B cell (primary cell): ENCODE measurements around the gene CTNNA3. TPM values are rescaled to one million over a fixed set of nuclear protein-coding genes. Genes with fewer than 3 reads are reported as not detected.

ENCODE experiments used
- ATAC-seq: fragments of 200-7000 bp; cut with Tn5 transposase; one replicate; pipeline ENCODE4 v1.10.0; 2021; ENCODE audit warnings: low read depth, mild to moderate bottlenecking, moderate number of reproducible peaks, moderate library complexity
- CTCF ChIA-PET: fragments of 350-600 bp; sonication (Branson Sonifier 250); formaldehyde crosslinking; loops from one replicate; lab custom pipeline; 2021; ENCODE audit warnings: antibody characterized with exemption, inconsistent platforms; lab: Charles Lee
- POLR2A ChIA-PET: fragments of 350-600 bp; sonication (Branson Sonifier 250); formaldehyde crosslinking; loops from one replicate; lab custom pipeline; 2021; ENCODE audit warnings: antibody characterized with exemption; lab: Charles Lee
- DNase-seq: peaks from one replicate; pipeline ENCODE4 v3.0.0; 2013
- H2AFZ ChIP-seq: 2 replicates; pipeline ENCODE4 v1.6.1; 2012; ENCODE audit warnings: mild to moderate bottlenecking, low read depth, low read length; ENCODE audit not compliant: insufficient read depth, poor library complexity, severe bottlenecking
- H3K27ac ChIP-seq, 2 donors: 1 replicate in 1 of 2; 2 replicates in 1 of 2; pipeline ENCODE4 v1.5.1; 2012 to 2013; ENCODE audit warnings: low read length in 2 of 2, mild to moderate bottlenecking in 2 of 2, moderate library complexity in 1 of 2
- H3K27me3 ChIP-seq, 4 experiments: fragments of 200-600 bp in 1 of 4; sonication (generic) in 1 of 4; replicated peaks in 1 of 4; 1 replicate in 2 of 4; 2 replicates in 2 of 4; pipeline versions ENCODE4 v1.6.1 to v1.7.0; 2013 to 2016; ENCODE audit warnings: low read length in 3 of 4, mild to moderate bottlenecking in 2 of 4, mixed read lengths in 1 of 4, moderate library complexity in 1 of 4; ENCODE audit not compliant: insufficient read depth in 4 of 4, control insufficient read depth in 3 of 4; ENCODE audit errors: control extremely low read depth in 1 of 4
- H3K36me3 ChIP-seq, 2 experiments: replicated peaks in 1 of 2; 1 replicate in 1 of 2; 2 replicates in 1 of 2; pipeline versions ENCODE4 v1.6.1 to v1.7.1; 2013; ENCODE audit warnings: low read length in 1 of 2; ENCODE audit not compliant: insufficient read depth in 2 of 2, control insufficient read depth in 1 of 2; ENCODE audit errors: control extremely low read depth in 1 of 2, extremely low read depth in 1 of 2
- H3K4me1 ChIP-seq, 2 donors: fragments of 200-600 bp in 1 of 2; sonication (generic) in 1 of 2; 1 replicate in 1 of 2; 2 replicates in 1 of 2; pipeline versions ENCODE4 v1.5.1 to v1.6.1; 2013 to 2017; ENCODE audit warnings: low read length in 2 of 2; ENCODE audit not compliant: control insufficient read depth in 2 of 2, insufficient read depth in 2 of 2
- H3K4me2 ChIP-seq: replicated peaks from 2 replicates; pipeline ENCODE3; 2012; ENCODE audit warnings: mild to moderate bottlenecking, low read depth, low read length; ENCODE audit not compliant: poor library complexity, severe bottlenecking
- H3K4me3 ChIP-seq, 5 experiments: fragments of 200-600 bp in 1 of 5; sonication (generic) in 1 of 5; 1 replicate in 3 of 5; 2 replicates in 2 of 5; pipeline versions ENCODE4 v1.5.1 to v1.7.0; 2011 to 2016; ENCODE audit warnings: low read length in 4 of 5, mild to moderate bottlenecking in 4 of 5, low read depth in 2 of 5, control low read depth in 1 of 5, moderate library complexity in 1 of 5; ENCODE audit not compliant: insufficient read depth in 1 of 5; ENCODE audit errors: control extremely low read depth in 1 of 5, extremely low read depth in 1 of 5
- H3K79me2 ChIP-seq: fragments of 200-600 bp; sonication (generic); one replicate; pipeline ENCODE4 v1.6.0; 2016; ENCODE audit warnings: low read length; ENCODE audit not compliant: control insufficient read depth, insufficient read depth
- H3K9ac ChIP-seq: fragments of 200-600 bp; sonication (generic); 2 replicates; pipeline ENCODE4 v1.6.1; 2017; ENCODE audit warnings: mild to moderate bottlenecking, low read length, moderate library complexity
- H3K9me3 ChIP-seq, 3 donors: one replicate each; pipeline versions ENCODE4 v1.6.1 to v1.7.1; 2013; ENCODE audit warnings: low read length in 2 of 3; ENCODE audit not compliant: control insufficient read depth in 2 of 3, insufficient read depth in 1 of 3; ENCODE audit errors: control extremely low read depth in 1 of 3
- H4K20me1 ChIP-seq: 2 replicates; pipeline ENCODE4 v1.6.0; 2012; ENCODE audit warnings: mild to moderate bottlenecking, low read length; ENCODE audit not compliant: insufficient read depth, control insufficient read depth, poor library complexity, severe bottlenecking
- H3K27ac Mint-ChIP-seq: one replicate; pipeline ENCODE4 v1.8.0; 2021; ENCODE audit warnings: mixed read lengths
- H3K27me3 Mint-ChIP-seq: one replicate; pipeline ENCODE4 v1.8.0; 2021; ENCODE audit warnings: mixed read lengths
- H3K4me1 Mint-ChIP-seq: one replicate; pipeline ENCODE4 v1.8.0; 2021; ENCODE audit warnings: mixed read lengths
- H3K4me3 Mint-ChIP-seq: one replicate; pipeline ENCODE4 v1.8.0; 2021; ENCODE audit warnings: mixed read lengths
- H3K9me3 Mint-ChIP-seq: one replicate; pipeline ENCODE4 v1.8.0; 2022; ENCODE audit warnings: mixed read lengths; ENCODE audit not compliant: insufficient read depth
- EZH2 ChIP-seq: IDR thresholded peaks from 2 replicates; pipeline ENCODE4 v1.6.1; 2012; ENCODE audit warnings: borderline replicate concordance, low read depth, mild to moderate bottlenecking, moderate library complexity, low read length; ENCODE audit not compliant: insufficient read depth, poor library complexity, severe bottlenecking
- WGBS: methylation state at CpG from one replicate; pipeline ENCODE4 v1.1.5; 2013; ENCODE audit warnings: missing lambda C conversion rate; ENCODE audit not compliant: insufficient coverage; 5-methylcytosine and 5-hydroxymethylcytosine counted together
- intact Hi-C: fragments of 100-400 bp; cut with micrococcal nuclease; formaldehyde crosslinking; loops from one replicate; pipeline ENCODE4 v1.10.0; 2022
- polyA plus RNA-seq: library from polyadenylated mRNA; depleted of rRNA; stranded (reverse); fragments of >200 nt; gene quantifications from 2 replicates; pipeline ENCODE4 v1.2.3, GENCODE V29; 2012
- total RNA-seq, 2 donors: library from RNA; stranded (reverse); fragments of 120-200 nt in 1 of 2; gene quantifications; 1 replicate in 1 of 2; 2 replicates in 1 of 2; pipeline versions ENCODE4 v1.2.3 to v1.2.4, GENCODE V29; 2013 to 2022
- TF ChIP-seq, protein P1 (sequence below): fragments of 200-600 bp; IDR thresholded peaks from one replicate; pipeline ENCODE4 v1.8.0; 2022; ENCODE audit warnings: antibody characterized with exemption, mild to moderate bottlenecking

Gene CTNNA3
- total and polyA plus RNA-seq, 2 donors (not counting 1 experiment from before 2014, with no cell fraction given), result 0.01 TPM; not detected in 1

DNA sequence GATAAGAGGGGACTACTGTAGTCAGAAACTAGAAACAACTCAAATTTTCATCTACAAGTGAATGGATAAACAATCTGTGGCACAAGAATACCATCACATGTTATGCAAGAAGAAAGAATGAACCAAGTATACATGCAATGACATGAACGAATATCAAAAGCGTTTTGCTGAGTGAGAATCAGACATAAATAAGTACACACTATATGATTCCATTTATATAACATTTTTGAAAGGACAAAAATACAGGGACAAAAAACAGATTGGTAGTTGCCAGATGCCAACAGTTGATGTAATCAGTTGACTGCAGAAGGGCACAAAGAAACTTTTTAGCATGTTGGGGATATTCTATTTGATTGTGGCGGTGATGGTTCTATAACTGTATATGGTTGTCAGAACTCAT is 33.6 kb downstream of the CTNNA3 start:
- no peak overlapping the region for H3K27ac Mint-ChIP-seq
- DNase-seq (no peak), ATAC-seq (no peak)
- ChIA-PET POLR2A (no interaction called here), CTCF (interaction anchor here (6.7 kb wide), 1 partner anchor 116 kb away, joined by 141 read pairs; no protein-coding TSS in a partner anchor)
- no peaks in the 10 kb centered on the region for H3K9me3 Mint-ChIP-seq
- Histone ChIP-seq H3K9me3 (no peaks in the 10 kb centered on the region), H3K79me2 (no peaks in the 10 kb centered on the region), H3K9ac (no peak overlapping the region), H2AFZ (no peak overlapping the region), H3K27ac (no peak overlapping the region), H3K4me3 (no peak overlapping the region), H4K20me1 (no peaks in the 10 kb centered on the region), H3K36me3 (no peaks in the 10 kb centered on the region), H3K4me1 (no peaks in the 10 kb centered on the region), H3K4me2 (no peak overlapping the region), H3K27me3 (peaks cover 0 to 5% (median 0%) of the 10 kb centered on the region in 4 experiments)
- H3K27me3 Mint-ChIP-seq, result peaks cover 11% of the 10 kb centered on the region
- no CpG with 5 or more reads among the region's 3 CpGs for WGBS
- intact Hi-C loops, result no loop called here
- TF ChIP-seq EZH2, result no peak
- TF ChIP-seq, protein P1, sequence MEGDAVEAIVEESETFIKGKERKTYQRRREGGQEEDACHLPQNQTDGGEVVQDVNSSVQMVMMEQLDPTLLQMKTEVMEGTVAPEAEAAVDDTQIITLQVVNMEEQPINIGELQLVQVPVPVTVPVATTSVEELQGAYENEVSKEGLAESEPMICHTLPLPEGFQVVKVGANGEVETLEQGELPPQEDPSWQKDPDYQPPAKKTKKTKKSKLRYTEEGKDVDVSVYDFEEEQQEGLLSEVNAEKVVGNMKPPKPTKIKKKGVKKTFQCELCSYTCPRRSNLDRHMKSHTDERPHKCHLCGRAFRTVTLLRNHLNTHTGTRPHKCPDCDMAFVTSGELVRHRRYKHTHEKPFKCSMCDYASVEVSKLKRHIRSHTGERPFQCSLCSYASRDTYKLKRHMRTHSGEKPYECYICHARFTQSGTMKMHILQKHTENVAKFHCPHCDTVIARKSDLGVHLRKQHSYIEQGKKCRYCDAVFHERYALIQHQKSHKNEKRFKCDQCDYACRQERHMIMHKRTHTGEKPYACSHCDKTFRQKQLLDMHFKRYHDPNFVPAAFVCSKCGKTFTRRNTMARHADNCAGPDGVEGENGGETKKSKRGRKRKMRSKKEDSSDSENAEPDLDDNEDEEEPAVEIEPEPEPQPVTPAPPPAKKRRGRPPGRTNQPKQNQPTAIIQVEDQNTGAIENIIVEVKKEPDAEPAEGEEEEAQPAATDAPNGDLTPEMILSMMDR, result no peak
- H3K4me1 Mint-ChIP-seq, result no peaks in the 10 kb centered on the region
- H3K4me3 Mint-ChIP-seq, result no peak overlapping the region

DNA sequence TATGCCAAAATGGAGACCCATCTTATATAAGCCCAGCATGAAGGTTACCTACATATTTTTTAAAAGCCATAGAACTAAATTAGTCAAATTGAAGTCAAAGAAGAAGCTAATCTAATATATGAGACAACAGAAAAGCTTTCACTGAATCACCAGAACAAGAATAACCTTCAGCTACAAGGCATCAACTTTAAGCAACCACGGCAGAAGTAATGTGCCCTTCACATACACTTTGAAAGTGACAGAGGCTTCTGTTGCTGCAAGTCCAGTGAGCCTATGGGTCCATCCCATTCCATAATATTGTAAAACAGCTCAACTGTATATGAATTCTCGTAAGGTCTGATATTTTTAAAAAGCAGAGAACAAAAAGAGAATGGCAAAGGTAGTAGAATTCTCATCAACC is 36.5 kb downstream of the CTNNA3 start:
- no peaks in the 10 kb centered on the region for H4K20me1 ChIP-seq
- H3K4me2 ChIP-seq, result no peak overlapping the region
- DNase-seq (no peak), ATAC-seq (no peak)
- no peak overlapping the region for H2AFZ ChIP-seq
- H3K27ac ChIP-seq, result no peak overlapping the region
- H3K4me1 Mint-ChIP-seq, result no peaks in the 10 kb centered on the region
- no peaks in the 10 kb centered on the region for H3K36me3 ChIP-seq
- H3K9ac ChIP-seq, result no peak overlapping the region
- POLR2A ChIA-PET, result no interaction called here
- H3K27me3 ChIP-seq, result peaks cover 0 to 7% (median 0%) of the 10 kb centered on the region in 4 experiments
- H3K4me3 Mint-ChIP-seq, result no peak overlapping the region
- no peak overlapping the region for H3K4me3 ChIP-seq
- no peaks in the 10 kb centered on the region for H3K79me2 ChIP-seq
- H3K9me3 ChIP-seq, result no peaks in the 10 kb centered on the region
- no peaks in the 10 kb centered on the region for H3K9me3 Mint-ChIP-seq
- no peak overlapping the region for H3K27ac Mint-ChIP-seq
- H3K27me3 Mint-ChIP-seq, result peaks cover 27% of the 10 kb centered on the region
- TF ChIP-seq EZH2, result no peak
- TF ChIP-seq, protein P1, result no peak
- intact Hi-C loops, result no loop called here
- WGBS, result no CpG with 5 or more reads among the region's 2 CpGs
- H3K4me1 ChIP-seq, result no peaks in the 10 kb centered on the region
- CTCF ChIA-PET, result interaction anchor here (1.2 kb wide), 2 partner anchors 38 to 120 kb away, joined by 5 to 6 read pairs; no protein-coding TSS in a partner anchor
